Fibroblast of skin of left quadriceps (primary cell): ENCODE data around the gene MTR.

Experiments used
- DNase-seq, 2 experiments: peaks; one replicate each; pipeline ENCODE4 v3.0.0-alpha.2; 2013; ENCODE audit warnings: low read depth in 2 of 2

Gene MTR

DNA sequence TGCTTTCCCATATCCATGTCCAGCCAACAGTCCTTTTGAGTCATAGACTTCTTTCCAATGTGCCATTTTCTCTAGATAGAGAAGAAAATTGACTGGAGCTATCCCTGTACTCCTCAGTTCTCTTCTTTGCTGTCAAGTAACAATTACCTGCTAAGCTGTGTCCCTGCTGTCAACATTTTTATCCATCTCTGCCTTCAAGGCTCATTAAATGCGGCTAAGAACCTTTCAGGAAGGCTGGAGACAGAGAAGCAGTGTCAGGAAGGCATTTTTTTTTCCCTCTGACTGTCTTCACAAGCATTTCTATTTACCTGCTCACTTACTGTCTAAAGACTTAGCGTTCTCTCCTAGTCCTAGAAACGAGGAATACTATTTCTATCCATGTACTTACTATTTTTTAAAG is 69.1 kb downstream of the MTR start:
- no peak for DNase-seq

DNA sequence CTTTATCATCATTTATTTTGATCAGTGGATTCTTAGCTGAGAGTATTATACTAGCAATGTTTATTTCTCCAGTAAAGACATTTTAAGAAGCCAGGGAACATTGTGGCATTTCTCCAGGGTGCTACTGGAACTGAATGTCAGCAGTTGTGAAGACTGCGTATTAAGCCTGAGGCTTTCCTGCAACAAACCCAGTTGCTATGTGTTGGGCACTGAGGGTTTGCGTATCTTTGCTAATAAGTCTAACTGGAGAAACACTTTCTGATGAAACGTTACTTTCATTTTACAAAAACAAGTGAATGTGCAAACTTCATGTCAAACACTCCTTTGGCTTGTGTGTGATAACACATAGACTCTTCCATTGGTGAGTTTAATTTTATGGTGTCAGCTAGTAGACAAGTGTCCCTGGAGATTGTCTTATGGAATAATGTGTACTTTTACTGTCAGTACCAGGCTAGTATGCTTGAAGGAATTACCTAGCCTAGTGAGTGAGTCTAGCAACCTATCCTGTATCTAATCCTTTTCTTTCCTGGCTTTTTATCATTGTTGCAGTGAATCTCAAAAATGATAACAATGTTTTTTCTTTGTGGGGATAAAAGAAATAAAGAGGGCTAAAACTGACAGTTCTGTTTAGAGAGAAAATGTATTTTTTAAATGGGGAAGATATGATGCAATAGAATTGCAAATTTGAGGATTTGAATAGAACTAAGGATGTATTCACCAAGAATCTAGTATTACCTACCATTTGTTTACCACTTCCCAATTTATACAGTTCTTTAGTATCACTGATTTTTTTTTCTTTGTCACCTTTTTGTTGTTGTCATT is 70.1 kb downstream of the MTR start:
- no peak for DNase-seq

DNA sequence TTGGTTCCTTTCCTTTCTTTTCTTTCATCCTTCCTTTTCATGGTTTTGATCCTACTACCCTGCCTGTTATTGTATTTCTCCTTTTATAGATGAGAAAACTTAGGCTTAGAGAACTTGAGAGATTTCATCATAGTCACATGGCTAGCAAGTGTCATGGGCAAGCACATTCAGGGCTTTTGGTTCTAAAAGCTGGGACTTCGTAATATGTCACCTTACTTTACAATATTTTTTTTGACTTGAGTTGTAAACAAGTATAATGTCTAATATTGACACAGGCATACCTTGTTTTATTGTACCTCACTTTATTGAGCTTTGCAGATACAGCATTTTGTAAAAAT is 70.7 kb downstream of the MTR start:
- DNase-seq, result no peak

DNA sequence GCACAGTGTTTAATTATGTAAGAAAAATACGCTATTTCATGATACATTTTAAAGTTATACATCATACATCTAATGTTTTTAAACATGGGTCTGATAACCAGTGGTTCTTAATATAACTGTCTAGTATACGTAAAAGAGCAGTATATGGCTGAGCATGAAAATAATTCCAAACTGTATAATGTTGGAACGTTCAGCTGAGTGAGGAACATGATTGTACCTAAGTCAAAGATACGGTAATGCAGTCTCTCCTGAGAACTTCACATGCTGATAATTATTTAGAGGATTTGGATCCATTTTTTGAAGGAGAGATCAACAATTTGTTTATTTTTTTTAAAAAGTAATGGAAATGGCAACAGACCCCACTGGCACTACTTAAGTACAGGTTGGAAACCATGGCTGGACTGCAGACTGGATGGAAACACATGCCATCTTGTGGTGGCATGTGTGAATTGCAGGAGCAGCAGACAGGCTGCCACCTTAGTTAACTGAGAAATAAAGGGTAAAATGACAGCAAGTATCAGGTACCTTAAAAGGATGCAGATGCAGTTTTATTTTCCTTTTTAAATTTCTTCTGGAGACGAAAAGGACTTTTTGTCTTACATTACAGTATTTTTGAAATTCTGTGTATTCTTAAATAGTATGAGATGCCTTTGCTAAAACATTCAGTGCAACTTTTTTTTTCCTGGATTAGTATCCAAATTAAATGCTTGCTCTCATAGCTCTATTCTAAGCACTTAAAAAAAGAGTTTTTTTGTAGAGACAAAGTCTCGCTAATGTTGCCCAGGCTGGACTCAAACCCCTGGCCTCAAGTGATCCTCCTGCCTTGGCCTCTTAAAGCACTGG is 73.8 kb downstream of the MTR start:
- DNase-seq, result no peak

DNA sequence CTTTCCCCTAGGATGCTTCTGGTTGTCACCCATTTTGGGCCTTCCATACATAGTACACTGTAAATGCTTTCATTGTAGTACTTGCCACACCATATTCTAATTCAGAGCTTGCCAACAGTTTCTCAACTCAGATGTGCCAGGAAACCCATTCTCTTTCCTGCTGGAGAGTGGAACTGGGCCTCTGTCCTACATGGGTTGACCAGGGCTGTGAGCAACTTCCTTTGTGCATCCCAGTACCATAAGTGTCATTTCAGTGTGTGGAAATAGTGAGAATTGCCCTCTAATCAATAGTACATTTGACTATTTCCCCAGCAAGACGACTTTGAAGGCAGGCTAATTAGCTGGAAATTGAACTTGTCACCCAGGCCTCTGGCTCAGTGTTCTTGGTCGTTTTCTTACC is 74.8 kb downstream of the MTR start:
- DNase-seq, result no peak

DNA sequence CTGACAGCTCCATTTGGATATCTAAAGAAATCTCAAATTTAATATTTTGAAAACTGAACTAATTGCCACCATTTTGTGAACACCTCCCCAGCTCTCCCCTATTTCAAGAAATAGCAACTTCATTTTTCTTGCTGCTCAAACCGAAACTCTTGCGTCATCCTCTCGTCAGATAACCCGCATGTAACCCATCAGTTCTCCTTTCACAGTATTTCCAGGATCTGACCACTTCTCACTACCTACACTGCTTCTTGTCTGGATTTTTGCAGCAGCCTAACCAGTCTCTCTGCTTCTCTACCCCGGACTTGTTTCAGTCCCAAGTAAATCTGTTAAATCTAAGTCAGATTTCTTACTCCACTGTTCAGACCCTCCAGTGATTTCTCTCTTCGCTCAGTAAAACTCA is 75.6 kb downstream of the MTR start:
- no peak for DNase-seq

DNA sequence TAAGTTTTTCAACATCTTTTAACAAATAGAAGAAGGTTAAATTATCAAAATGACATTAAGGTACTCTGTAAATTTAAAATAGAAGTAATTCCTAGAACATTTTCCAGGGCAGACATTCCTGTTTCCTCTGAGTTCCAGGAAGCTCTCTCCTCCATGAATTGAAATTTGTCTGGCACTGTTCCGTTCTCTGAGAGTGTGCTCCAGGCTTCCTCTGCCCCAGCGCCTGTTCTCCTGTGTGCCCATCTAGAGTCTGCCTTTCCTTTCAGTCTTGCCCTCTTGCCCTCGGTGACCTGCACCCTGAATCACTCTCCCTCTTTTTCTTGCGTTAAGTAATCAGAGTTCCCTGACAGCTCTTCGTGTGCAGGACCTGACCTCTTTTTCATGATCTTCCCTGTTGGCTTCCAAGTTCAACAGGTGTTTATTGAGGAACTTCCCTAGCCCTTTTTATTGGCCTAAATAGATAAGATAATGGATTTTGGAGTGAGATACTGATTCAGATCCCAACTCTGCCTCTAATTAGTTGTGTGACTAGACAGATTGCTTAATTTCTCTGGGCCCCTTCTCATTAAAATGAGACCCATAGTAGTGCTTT is 77.1 kb downstream of the MTR start:
- no peak for DNase-seq

DNA sequence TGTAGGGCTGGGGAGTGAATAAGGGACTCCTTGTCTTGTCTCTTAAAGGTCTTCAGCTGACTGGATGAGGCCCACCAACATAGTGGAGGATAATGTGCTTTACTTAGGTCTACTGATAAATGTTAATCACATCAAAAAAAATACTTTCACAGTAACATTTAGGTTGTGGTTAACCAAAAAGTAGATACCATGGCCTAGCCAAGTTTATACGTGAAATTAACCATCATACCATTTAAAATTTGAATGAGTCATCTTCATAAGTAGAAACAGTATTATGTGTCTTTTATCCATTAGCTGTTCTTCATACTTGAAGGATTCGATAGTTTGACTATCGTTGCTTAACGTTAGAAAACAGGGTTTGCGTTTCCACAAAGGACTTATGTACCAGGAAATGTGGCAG is 80.9 kb downstream of the MTR start:
- DNase-seq, result no peak

DNA sequence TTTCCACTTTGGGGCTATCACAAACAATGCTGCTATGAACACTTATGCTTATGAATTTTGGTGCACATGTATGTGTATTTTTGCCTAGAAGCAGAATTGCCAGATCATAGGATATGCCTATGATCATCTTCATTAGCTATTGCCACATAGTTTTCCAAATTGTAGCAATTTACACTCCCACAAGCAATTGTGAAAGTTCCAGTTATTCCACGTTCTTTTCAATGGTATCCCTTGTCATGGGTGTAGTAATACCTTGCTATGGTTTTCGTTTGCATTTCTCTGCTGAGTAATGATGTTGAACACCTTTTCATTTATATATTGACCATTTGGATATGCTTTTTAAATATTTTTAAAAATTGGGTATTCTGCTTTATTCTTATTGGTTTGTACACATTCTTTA is 82.6 kb downstream of the MTR start:
- no peak for DNase-seq

DNA sequence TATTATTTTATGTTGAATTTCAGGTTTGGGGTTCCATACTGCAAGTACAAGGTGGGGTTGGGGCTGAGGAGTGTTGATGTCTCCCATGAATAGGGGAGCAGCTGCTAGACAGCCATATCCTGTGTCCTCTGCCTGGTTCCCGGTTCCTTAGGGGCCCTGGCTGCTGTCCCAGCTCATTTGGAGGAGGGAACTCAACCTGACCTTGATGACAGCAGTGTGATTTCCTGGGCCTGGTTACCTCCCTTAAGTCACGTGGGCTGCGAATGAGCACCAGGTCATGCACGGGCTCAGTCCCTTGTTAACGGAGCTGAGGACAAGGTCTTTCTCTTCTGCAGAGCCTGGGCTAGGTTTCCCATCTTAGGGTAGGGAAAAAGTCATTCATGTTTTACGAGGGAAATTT is 85.1 kb downstream of the MTR start:
- no peak for DNase-seq

DNA sequence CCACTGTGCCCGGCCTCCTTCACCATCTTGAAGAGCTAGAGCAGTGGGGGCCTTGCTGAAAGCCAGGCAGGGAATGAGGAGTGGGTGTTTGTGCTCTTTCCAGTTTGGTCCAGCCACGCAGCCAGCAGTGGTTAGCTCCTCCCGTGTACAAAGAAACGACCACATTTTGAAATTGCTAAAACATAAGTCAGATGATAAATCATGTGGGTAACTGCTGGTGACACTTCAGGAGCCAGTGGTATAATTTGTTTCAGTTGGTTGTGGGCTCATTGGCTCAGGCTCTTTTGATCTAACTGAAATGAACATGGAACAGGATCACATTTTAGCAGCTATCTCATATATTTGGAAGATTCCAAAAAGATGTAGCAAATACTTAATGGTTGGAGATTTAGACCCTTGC is 87.6 kb downstream of the MTR start:
- no peak for DNase-seq

DNA sequence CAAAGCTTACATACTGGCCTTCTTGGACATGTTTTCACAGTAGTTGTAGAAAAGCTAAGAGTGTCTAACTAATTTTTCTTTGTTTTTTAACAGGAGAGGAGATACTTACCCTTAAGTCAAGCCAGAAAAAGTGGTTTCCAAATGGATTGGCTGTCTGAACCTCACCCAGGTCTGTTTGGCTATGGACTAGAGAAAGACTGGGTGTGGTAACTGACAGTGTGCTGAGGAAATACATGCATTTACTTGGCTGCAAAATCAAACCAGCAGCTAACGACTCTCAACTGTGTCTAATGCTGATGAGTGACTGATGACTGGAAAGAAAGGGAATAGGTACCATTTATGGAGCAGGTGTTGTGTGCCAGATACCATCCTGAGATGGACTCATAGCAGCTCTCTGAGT is 91.1 kb downstream of the MTR start:
- no peak for DNase-seq

DNA sequence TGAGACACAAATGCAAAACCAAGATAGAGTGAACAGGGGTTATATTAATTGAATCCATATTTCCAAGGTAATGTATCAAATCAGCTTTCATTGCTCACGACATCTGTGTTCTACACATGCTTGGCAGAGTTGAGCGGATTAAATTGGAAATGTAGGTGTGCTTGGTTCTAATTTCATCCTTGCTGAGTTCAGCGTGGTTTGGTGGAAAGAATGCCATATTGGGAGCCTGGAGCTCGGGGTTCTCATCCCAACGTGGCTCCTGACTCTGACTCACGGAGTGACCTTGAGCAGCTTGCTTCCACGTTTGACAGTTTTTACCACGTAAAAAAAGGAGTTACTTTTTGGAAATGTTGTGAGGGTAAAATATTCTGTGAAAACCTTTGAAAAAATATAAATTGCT is 92.0 kb downstream of the MTR start:
- DNase-seq, result no peak

DNA sequence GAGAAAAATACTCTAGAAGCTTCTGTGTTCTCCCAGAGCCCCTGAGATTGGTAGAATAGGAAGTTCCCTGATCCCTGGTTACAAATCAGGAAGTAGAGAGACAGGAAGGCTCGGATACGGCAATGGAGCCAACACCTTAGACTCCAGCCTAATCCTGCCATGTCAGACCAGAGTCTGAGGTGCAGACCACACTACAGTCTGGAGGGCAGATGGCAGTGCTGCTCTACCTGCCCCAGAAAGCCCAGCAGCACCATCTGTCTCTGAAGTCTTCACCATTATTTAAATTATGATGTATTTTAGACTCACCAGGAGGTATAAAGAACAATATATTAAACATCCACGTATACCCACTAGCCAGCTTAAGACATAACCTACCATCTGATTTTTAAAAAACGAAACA is 93.0 kb downstream of the MTR start:
- no peak for DNase-seq

DNA sequence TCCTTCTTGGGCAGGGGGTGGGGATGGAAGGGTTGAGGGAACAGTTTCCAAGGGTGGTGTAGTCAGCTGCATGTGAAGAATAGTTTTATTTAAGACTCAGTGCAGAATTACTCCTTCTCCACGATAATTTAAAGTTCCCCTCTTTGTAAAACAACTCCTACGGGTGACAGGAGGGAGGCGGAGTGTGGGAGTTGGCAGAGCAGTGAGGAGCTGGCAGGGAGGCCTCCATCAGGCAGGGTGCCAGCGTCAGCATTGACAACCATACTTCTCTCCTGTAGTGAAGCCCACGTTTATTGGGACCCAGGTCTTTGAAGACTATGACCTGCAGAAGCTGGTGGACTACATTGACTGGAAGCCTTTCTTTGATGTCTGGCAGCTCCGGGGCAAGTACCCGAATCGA is 93.8 kb downstream of the MTR start:
- DNase-seq, result no peak

DNA sequence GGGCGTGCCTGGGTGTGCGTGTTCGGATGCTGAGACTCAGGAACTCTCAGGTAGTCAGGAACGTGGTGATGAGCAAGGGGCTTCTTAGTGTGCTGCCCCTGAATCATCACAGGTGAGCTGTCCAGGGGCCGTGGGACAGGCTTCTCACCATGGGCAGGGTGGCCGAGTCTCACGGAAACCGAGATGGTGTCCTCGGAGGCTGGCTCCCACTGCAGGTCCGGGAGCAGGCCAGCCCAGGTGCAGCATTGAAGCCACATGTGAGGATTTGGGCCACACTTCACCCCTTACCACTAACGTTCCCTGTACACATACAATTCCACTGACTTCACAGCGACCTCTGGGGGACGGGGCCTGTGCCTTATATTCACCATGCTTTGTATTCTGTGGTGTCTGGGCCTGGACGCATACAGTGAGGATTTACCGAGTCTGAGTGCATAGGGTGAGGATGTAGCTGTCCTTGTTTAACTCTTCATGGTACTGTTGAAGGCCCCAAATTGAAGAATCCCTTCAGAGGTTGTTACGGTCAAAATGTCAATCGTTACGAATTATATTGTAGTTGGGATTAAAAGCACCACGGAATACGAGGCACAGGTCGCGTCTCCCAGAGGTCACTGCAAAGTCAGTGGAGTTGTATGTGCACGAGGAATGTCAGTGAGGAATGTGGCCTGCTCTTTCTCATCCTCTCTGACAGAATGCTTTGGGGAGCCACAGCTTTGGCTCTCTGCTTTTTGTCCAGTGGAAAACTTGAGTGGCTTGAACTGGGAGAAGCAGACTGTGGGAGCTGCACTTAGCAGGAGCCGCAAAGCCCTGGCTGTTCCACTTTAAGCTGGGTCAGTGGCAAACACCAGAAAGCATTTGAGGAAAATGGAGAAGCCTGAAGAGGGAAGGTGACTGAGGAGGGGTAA is 95.3 kb downstream of the MTR start:
- DNase-seq, result no peak

DNA sequence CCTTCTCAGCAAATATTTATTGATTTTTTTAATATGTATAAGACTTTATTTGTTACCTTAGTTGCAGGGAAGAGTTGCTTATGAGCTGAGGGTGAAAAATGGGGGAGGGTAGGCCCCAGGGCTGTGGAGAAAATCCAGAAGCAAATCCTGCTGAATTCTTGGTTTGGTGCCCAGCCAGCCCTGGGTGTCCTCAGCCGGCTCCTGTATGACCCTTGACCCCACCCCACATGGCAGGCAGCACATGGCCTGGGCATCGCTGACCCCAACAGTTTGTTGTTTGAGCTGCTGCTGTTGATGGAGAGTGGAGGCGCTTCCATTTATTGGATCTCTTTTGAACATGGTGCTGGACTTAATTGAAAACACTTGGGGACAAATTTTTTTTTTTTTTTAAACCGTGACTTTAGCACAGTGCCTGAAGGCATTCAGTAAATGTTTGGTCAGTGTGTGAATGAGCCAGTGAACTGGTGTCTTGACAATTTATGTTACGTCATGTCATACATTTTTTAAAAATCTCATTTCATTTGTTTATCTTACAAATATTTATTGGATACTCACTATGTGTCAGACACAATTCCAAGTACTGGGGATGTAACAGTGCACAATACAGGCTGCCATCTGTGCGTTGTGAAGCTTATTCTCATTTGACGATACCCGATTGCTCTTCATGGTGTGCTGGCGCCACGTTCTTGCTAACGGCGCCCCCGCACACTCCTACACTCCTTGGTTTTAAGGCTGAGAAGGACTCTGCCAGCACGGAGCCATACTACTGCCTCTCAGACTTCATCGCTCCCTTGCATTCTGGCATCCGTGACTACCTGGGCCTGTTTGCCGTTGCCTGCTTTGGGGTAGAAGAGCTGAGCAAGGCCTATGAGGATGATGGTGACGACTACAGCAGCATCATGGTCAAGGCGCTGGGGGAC is 98.8 kb downstream of the MTR start:
- peak in 1 of 2 experiments; percentile 35 for DNase-seq

DNA sequence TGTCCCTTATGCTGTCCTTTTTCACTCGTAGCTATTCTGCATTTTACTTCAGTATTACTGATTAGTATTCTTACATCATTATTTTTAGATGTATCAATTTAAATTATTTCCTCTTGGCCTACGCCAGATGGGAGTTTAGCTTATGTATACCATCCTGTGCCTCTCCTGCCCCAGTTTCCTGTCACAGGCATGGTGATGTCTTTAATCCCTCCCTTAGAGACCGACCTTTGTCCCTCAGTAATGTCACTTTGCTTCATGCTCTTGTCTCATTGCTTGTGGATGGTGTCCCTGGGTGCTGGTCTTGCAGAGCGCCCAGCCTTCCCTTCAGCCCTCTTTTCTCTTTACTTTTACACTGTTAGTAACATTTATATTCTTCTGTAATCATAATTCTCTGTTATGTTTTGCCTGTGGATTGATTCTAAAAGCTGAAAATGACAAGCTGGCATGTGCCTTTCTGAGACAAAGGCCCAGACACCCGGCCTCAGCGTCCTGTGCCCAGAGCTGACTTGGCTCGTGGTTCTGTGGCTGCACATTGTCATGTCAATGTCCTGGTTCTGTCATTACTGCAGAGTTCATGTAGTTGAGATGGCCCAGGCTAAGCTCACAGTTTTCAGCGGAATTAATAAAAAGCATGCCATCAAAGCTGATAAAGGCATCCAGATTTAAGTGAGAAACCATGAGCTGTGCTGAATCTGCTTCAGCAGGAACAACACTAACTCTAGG is 100.7 kb downstream of the MTR start:
- no peak for DNase-seq

DNA sequence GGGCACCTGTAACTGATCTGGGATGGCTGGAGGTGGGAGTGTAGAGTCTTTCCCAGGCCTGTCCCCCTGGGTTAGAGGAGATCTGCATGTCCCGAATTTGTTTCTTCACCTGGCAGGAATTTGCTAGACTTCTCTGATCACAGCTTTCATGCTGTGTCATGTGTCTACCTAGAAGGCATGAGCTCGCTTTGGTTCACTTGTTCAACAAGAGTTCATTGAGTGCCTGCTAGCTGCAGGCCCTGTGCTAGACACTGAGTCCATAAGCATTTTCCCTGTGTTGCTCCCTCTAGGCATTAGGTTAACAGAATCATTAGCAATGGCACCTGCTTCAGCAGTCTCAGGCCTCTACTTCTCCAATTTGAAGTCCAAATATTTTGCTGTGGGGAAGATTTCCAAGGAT is 101.6 kb downstream of the MTR start:
- no peak for DNase-seq
